ENCODE data around the gene G0S2. TPM values are rescaled to one million over a fixed set of nuclear protein-coding genes. Genes with fewer than 3 reads are reported as not detected.
A peak's percentile ranks its signal among the peaks of the same experiment; 100 is the strongest.

The G0S2 gene
- total and polyA plus RNA-seq, 4 donors = 44.6 to 696 (median 63.9) TPM

- no peak for ATAC-seq (ENCODE audit: insufficient read depth, low FRiP score)
- WGBS, 2 donors = 84% methylated on average over 20 of the region's 20 CpGs
- no peaks in the 10 kb centered on the region for H3K36me3 ChIP-seq (ENCODE audit: control insufficient read depth in 4 of 4, insufficient read depth in 4 of 4, low read length in 4 of 4)
- H3K27ac ChIP-seq (ENCODE audit: low read depth in 1 of 2, low read length in 1 of 2) = no peak overlapping the region
- no peaks in the 10 kb centered on the region for H3K27me3 ChIP-seq (ENCODE audit: control insufficient read depth in 3 of 3, insufficient read depth in 3 of 3, low read length in 2 of 3)
- H3K9me3 ChIP-seq (ENCODE audit: control insufficient read depth in 4 of 4, insufficient read depth in 3 of 4, low read length in 3 of 4) = peaks cover 0 to 1% (median 0%) of the 10 kb centered on the region in 4 donors
- no peak for DNase-seq
- TF ChIP-seq, protein P1, sequence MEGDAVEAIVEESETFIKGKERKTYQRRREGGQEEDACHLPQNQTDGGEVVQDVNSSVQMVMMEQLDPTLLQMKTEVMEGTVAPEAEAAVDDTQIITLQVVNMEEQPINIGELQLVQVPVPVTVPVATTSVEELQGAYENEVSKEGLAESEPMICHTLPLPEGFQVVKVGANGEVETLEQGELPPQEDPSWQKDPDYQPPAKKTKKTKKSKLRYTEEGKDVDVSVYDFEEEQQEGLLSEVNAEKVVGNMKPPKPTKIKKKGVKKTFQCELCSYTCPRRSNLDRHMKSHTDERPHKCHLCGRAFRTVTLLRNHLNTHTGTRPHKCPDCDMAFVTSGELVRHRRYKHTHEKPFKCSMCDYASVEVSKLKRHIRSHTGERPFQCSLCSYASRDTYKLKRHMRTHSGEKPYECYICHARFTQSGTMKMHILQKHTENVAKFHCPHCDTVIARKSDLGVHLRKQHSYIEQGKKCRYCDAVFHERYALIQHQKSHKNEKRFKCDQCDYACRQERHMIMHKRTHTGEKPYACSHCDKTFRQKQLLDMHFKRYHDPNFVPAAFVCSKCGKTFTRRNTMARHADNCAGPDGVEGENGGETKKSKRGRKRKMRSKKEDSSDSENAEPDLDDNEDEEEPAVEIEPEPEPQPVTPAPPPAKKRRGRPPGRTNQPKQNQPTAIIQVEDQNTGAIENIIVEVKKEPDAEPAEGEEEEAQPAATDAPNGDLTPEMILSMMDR (IDR thresholded peaks at IDR 0.05; ENCODE audit: control extremely low read depth, extremely low read depth) = no peak
- no peak overlapping the region for H3K9ac ChIP-seq (ENCODE audit: insufficient read depth in 1 of 2, low read length in 2 of 2)
- H3K4me1 ChIP-seq (ENCODE audit: control insufficient read depth in 5 of 5, insufficient read depth in 5 of 5, low read length in 5 of 5) = peaks cover 0 to 5% (median 1%) of the 10 kb centered on the region in 5 donors
- H3K4me3 ChIP-seq = no peak overlapping the region
These were observed 41.0 kb upstream of the G0S2 start for GRCh38 chr1:209634005-209634737.

GRCh38 chr1:209635850-209636249 is 39.4 kb upstream of the G0S2 start:
- DNase-seq = no peak
- TF ChIP-seq, protein P1 (IDR thresholded peaks at IDR 0.05; ENCODE audit: control extremely low read depth, extremely low read depth) = no peak
- no peaks in the 10 kb centered on the region for H3K27me3 ChIP-seq (ENCODE audit: control insufficient read depth in 3 of 3, insufficient read depth in 3 of 3, low read length in 2 of 3)
- no peak overlapping the region for H3K9ac ChIP-seq (ENCODE audit: insufficient read depth in 1 of 2, low read length in 2 of 2)
- WGBS, 2 donors = 66 to 76% methylated on average over 5 of the region's 5 CpGs
- no peaks in the 10 kb centered on the region for H3K36me3 ChIP-seq (ENCODE audit: control insufficient read depth in 4 of 4, insufficient read depth in 4 of 4, low read length in 4 of 4)
- H3K4me3 ChIP-seq = no peak overlapping the region
- peaks cover 0 to 5% (median 1%) of the 10 kb centered on the region in 5 donors for H3K4me1 ChIP-seq (ENCODE audit: control insufficient read depth in 5 of 5, insufficient read depth in 5 of 5, low read length in 5 of 5)
- no peak for ATAC-seq (ENCODE audit: insufficient read depth, low FRiP score)
- no peak overlapping the region for H3K27ac ChIP-seq (ENCODE audit: low read depth in 1 of 2, low read length in 1 of 2)
- peaks cover 0 to 1% (median 0%) of the 10 kb centered on the region in 4 donors for H3K9me3 ChIP-seq (ENCODE audit: control insufficient read depth in 4 of 4, insufficient read depth in 3 of 4, low read length in 3 of 4)

DNA sequence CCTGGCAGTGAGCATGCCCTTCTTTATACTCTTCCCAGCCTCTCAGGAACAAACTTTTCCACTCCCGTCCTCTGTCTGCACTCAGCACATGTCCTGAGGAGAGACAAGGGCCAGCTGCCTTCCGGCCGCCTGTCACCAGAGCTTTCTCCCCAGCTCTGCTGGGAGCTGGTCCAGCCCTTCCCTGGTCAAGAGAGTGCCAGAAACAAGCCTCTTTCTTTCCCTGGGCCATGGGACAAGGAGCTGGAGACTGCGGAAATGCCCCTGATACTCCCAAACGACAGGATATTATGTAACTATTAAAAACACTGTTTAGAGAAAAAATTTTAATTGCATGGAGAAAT is 33.4 kb upstream of the G0S2 start:
- no peak for ATAC-seq (ENCODE audit: insufficient read depth, low FRiP score)
- H3K36me3 ChIP-seq (ENCODE audit: control insufficient read depth in 4 of 4, insufficient read depth in 4 of 4, low read length in 4 of 4) = no peaks in the 10 kb centered on the region
- TF ChIP-seq, protein P1 (IDR thresholded peaks at IDR 0.05; ENCODE audit: control extremely low read depth, extremely low read depth) = no peak
- peaks cover 0 to 1% (median 0%) of the 10 kb centered on the region in 4 donors for H3K9me3 ChIP-seq (ENCODE audit: control insufficient read depth in 4 of 4, insufficient read depth in 3 of 4, low read length in 3 of 4)
- peaks cover 5 to 56% (median 30%) of the 10 kb centered on the region in 5 donors for H3K4me1 ChIP-seq (ENCODE audit: control insufficient read depth in 5 of 5, insufficient read depth in 5 of 5, low read length in 5 of 5)
- H3K9ac ChIP-seq (ENCODE audit: insufficient read depth in 1 of 2, low read length in 2 of 2) = peak overlapping the region in 1 of 2 donors; percentile 81
- DNase-seq = peak; percentile 97 to 99 (median 99)
- H3K4me3 ChIP-seq = no peak overlapping the region
- WGBS, 2 donors = 40 to 57% methylated on average over 5 of the region's 5 CpGs
- peak overlapping the region; percentile 84 to 85 for H3K27ac ChIP-seq (ENCODE audit: low read depth in 1 of 2, low read length in 1 of 2)
- H3K27me3 ChIP-seq (ENCODE audit: control insufficient read depth in 3 of 3, insufficient read depth in 3 of 3, low read length in 2 of 3) = no peaks in the 10 kb centered on the region
